NCI-H2029 (cell line): Measurements from ENCODE around the gene AKT1.
"Not testable (repeated sequence)": the region's sequence is repeated elsewhere in the genome, so short reads cannot be mapped to it uniquely, and the experiment has no call there.

Experiments
- DNase-seq: peaks from one replicate; lab custom pipeline; 2025; lab: John Stamatoyannopoulos, UW

The AKT1 gene

GRCh38 chr14:104794993-104795780 lies at the start of gene AKT1:
Gene AKT1, minus strand, starts transcription at chr14:104795748. Its CDS starts 3,105 bp downstream, at chr14:104792643.
- no peak for DNase-seq

DNA sequence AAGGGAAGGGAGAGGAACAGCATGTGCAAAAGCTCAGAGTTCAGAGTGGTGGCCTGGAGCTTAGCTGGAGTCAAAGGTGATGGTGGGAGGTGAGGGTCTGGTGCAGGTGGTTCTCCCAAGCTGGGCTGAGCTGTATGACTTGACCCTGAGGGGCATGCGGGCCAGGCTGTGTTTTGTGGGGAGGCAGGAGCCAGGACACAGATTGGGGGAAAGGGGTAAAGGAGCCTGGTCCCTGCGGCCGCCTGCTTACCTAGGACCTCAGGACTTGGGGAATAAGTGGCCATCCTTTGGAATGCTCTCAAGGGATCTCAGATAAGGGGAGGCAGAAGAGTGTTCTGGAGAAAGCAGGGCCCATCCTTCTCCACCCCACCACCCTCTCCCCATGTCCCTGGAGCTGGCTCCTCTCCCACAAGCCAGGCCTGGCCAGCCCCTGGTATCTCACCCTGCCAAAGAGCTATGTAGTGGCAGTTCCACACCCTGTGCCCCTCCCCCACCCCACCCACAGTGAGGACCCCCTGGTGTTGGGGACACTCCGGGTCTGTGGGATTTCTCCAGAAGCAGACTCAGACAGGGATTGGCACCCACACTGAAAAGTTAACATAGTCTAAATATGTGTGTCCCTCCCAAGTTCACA lies 49.6 kb upstream of the AKT1 start:
- no peak for DNase-seq

DNA sequence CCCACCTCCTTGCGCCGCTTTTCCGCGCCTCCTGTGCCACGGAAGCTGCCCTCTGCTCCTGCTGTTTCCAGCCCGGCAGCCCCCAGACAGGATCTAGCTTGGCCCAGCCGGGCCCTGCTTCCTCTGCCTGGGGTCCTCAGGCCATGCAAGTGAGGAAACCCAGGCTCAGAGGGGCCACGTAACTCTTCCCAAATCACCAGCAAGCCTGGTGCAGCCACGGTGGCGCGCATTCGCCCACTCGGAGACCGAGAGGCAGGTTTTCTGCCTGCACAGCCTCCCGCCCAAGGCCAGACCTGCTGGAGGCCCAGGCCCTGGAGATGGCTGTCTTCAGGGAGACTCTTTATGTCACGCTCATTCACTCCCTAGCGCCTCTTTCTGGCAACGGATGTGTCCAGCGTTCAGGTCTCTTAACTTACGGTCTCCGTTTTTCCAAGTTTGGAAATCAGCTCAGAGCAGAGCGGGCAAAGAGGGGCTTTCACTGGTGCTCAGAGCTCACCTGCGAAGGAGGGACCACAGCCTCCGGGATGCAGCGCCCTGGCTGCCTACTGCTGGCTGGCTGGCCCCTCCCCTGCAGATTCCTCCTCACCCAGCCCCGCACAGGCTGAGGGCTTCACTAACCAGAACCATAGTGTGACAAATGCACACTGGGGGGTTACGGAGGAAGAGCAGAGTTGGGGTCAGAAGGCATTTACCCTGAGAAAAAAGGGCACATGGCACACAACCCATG lies 48.9 kb upstream of the AKT1 start:
- no peak for DNase-seq

- DNase-seq, result no peak
These were observed 48.1 kb upstream of the AKT1 start for GRCh38 chr14:104843442-104844305.

DNA sequence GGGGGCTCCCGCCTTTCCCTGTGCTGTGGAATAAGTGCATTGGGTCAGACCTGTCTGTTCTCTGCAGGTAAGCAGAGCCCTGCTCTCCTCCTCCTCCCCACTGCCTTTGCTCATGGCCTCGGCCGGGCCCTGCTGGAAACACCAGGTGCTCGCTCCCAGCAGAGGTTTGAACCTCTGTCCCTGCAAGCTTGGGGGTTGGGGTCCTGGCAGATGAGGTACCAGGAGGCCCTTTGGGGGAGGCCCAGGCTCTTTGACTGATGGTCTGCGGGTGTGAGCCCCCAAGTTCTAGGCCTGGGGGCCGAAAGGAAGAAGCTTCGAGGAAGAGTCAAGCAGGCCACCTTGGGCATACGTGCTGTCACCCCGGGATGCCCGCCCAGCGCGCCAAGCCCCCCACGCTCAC lies 47.5 kb upstream of the AKT1 start:
- no peak for DNase-seq

GRCh38 chr14:104841730-104842129 lies 46.2 kb upstream of the AKT1 start:
- no peak for DNase-seq

- DNase-seq, result not testable (repeated sequence)
These were observed 40.8 kb upstream of the AKT1 start for GRCh38 chr14:104836171-104836935.

GRCh38 chr14:104830781-104831180 lies 35.2 kb upstream of the AKT1 start:
- DNase-seq, result no peak

GRCh38 chr14:104827177-104828055 lies 31.9 kb upstream of the AKT1 start:
- peak; percentile 8 for DNase-seq

GRCh38 chr14:104826861-104827176 lies 31.3 kb upstream of the AKT1 start:
- no peak for DNase-seq

- peak; percentile 26 for DNase-seq
These were observed 30.8 kb upstream of the AKT1 start for GRCh38 chr14:104826189-104826860.

DNA sequence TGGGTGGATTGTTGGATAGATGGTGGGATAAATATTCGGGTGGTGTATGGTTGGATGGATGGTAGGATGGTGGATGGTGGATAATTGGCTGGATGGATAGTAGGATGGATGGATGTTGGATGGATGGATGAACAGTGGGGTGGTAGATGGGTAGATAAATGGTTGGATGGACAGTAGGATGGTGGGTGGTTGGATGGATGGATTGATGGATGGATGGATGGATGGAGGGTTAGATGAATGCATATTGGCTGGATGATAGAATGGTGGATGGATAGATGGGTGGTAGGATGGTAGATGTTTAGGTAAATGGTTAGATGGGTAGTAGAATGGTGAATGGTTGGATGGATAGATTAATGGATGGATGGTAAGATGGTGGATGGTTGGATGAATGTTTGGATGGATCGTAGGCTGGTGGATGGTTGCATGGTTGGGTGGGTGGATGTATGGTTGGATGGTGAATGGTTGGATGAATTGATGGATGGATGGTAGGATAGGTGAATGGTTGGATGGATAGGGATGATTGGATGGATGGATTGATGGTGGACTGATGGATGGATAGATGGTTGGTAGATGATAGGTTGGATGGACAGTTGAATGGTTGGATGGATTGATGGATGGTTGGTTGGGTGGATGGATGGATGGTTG lies 28.9 kb upstream of the AKT1 start:
- DNase-seq, result no peak

GRCh38 chr14:104822821-104823615 lies 27.5 kb upstream of the AKT1 start:
- DNase-seq, result no peak

GRCh38 chr14:104821971-104822608 lies 26.5 kb upstream of the AKT1 start:
- DNase-seq, result no peak

DNA sequence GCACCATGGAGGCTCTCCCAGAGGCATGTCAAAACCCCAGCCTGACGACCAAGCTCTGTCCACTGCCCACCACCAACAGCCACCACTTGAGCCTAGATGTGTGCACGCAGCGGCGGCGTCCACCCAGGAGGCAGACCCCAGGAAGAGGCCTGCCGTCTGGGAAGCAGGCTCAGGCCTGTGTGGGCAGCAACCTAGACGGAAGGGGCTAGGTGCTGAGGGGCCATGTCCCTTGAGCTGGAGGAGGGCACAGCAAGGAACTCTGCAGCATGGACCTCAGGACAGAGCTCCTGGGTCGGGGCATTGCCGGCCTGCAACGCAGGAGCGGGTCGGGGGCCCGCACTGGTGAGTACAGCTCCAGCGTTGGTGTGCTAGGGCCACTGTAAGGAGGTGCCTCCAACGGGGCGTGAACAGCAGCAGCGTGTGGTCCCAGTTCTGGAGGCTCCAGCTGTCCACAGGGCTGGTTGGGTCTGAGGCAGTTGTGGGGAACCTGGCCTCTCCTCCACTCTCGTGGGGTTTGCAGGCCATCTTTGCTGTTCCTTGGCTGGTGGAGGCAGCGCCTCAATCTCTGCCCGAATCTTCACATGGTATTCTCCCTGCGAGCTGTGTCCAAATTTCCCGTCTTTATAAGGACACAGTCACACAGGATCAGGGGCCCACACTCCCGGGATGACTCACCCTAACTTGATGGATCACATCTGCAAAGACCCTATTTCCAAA lies 25.8 kb upstream of the AKT1 start:
- no peak for DNase-seq

- DNase-seq, result no peak
These were observed 25.2 kb upstream of the AKT1 start for GRCh38 chr14:104820669-104821228.

- no peak for DNase-seq
These were observed 23.8 kb upstream of the AKT1 start for GRCh38 chr14:104819361-104819781.
